Activated naive CD4-positive, alpha-beta T cell treated with Interleukin-2 at 50 U/mL for 16 hours (primary cell): Measurements from ENCODE around the gene RFX4.

Experiments used
- DNase-seq: peaks from one replicate; pipeline ENCODE4 v3.0.0-alpha.2; 2020

RFX4 gene

GRCh38 chr12:106582641-106583230, at the start of gene RFX4:
RFX4 (plus strand) TSS chr12:106583004; CDS start chr12:106583321, 317 bp downstream.
- DNase-seq = no peak

GRCh38 chr12:106541201-106541600, 41.6 kb upstream of the RFX4 start:
- no peak for DNase-seq

DNA sequence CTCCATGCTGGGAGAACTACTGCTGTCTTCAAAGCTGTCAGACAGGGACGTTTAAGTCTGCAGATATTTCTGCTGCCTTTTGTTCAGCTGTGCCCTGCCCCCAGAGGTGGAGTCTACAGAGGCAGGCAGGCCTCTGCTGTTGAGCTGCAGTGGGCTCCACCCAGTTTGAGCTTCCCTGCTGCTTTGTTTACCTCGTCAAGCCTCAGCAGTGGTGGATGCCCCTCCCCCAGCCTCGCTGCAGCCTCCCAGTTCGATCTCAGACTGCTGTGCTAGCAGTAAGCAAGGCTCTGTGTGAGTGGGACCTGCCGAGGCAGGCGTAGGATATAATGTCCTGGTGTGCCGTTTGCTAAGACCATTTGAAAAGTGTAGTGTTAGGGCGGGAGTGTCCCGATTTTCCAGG, 31.4 kb upstream of the RFX4 start:
- no peak for DNase-seq

GRCh38 chr12:106552228-106552627, 30.6 kb upstream of the RFX4 start:
- DNase-seq = no peak

- DNase-seq = no peak
Measured at GRCh38 chr12:106564678-106565329, 18.0 kb upstream of the RFX4 start.

- no peak for DNase-seq
Measured at GRCh38 chr12:106566771-106567170, 16.0 kb upstream of the RFX4 start.

- DNase-seq = no peak
Measured at GRCh38 chr12:106573239-106573638, 9.6 kb upstream of the RFX4 start.

DNA sequence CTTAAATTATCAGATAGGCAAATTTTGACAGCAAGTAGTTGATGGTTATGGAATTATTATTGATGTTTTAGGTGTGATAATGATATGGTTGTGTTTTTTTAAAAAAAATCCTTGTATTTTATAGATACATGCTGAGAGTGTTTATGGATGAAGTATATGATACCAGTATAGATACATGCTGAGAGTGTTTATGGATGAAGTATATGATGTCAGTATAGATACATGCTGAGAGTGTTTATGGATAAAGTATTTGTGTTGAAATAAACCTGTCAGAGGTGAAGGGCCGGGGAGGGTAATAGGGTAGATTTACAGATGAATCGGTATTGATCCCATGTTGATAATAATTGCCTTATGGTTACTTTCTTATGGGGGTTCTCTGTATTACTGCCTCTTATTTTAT, 6.0 kb upstream of the RFX4 start:
- no peak for DNase-seq

DNA sequence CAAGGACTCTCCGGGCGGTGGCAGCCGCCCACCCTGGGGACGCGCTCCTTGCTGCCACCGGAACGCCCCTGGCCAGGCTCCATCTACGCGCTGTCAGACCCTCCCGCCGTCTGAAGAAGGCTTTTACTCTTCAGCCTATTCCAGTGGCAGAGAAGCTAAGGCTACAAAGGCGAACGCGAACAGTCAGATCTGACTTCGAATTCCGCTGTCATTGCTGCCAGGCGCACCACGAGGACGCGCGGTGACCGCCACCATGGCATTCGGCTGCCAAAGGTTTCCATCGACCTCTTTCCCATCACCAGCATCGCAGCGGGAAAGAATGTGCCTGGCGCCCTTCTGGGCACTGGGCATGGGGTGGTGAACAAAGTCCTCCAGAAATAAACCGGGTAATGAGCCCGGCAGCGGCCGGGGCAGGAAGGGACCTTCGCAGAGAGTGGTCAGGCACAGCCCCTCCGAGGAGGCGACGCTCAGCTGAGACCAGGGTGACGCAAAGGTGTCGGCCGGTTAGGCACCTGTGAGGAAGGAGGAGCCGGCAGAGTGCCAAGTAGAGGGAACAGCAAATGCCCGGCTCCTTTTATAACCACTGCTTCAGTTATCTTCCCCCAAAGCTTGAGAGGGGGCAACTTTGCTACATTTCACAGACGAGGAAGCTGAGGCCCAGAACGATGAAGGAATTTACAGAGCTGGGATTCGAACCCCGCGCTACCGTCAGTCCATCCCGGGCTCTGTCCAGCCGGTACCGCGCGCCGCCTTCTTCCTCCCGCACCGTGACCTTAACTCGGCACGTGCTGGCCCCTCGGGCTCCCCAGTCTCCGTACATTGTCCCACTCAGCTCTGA, 1.9 kb upstream of the RFX4 start:
- DNase-seq = no peak

DNA sequence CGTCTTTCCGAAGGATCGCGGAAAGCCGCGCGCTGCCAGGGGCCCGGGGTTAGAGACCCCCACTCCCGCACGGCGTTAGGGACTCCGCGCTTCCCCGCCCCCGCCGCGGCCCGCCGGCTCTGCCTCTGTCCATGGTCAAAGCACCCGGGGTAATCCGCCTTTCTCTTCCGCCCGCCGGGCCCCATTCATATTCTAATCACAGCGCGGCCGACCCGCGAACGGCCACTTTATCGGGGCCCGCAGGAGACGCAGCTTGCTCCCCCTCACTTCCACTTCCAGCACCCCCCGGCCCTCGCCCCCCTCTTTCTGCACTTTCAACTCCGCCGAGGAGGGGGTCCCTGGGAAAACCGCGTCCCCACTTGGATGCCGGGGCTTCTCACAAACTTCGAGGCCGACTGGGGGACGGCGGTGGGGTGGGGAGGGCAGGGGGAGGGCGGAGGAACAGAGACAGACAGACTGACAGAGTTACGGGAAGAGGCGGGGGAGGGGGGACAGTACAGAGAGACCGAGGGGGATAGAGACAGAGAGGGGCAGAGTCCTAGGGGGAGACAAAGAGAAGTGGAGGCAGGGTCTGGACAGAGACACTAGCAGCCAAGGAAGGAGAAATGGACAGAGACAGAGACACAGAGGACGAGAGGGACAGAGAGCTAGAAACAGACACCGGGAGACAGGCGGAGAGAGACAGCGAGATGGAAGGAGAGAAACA, 1.1 kb upstream of the RFX4 start:
- no peak for DNase-seq

DNA sequence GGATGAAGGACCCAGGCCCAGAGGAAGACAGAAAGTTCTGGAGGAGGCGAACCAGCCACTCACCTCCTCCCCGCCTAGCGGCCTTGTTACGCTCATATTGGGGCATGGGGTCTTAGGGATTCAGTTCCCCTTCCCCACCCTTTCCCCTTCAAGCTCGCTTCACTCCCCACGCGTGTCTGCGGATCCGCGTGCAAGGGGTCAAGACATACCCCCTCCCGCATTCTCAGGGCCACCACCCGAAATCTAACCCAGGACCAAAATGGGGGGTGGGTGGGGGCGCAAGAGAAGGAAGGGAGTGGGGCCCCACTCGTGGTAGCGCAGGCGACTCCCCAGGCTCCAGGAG, 584 bp upstream of the RFX4 start:
- DNase-seq = no peak

DNA sequence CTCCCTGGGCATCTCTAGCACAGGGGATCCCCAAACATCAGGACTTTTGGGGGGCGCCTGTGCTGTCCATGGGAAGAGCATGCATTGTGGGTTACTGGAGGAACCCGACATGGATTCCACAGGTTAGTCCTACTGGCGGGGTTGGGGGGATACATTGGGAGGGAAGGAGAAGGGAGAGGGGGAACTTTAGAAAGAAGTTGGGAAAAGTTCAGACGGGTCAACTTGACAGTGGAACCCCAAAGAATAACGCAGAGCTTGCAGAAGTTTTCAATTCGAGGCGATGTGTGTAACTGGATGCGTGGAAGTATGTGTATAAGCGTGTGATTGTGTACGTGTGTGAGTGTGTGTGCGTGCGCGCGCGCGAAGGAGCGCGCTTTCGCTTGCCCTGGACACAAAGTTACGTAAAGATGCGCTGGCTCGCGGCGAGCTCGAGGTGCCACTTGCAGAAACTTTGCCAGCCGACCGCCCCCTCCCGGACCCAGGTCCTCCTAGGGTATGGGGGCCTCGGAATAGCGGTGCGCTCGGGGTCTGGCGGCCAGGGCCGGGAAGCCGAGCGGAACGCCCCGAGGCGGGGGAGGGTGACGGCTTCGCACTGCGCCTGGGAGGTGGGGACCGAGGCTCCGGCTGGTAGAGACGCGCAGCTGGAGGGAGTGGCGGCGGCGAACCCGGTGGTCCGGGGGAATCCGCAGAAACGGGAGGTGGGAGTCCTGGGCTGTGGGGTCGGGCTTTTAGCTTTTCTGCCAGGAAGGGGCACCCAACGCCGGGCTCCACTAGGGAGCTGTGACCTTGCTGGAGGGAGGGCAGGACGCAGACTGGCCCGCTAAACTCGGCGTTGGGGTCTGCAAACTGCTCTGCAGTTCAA, 669 bp downstream of the RFX4 start:
- no peak for DNase-seq

- DNase-seq = no peak
Measured at GRCh38 chr12:106584104-106585064, 1.6 kb downstream of the RFX4 start.

DNA sequence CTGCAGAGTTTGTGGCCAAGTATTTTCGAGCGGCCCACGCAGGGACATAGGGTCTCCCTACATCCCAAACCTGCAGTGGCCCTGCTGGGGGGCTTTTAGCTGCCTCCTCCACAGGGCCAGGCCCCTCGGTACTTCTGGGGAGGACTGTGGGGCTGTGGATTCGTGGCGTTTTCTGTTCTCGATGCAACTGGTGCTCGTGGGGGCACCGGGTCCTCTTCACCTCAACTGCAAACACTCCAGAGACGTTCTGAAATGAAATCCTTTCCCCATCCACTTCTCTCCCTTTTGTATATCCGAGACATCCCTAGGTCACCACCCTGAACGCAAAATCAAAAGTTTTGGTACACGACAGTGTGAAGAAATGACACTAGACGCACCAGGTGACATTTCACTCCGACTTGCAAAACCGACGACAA, 2.3 kb downstream of the RFX4 start:
- no peak for DNase-seq

GRCh38 chr12:106585521-106586277, 2.9 kb downstream of the RFX4 start:
- no peak for DNase-seq

GRCh38 chr12:106586278-106586802, 3.5 kb downstream of the RFX4 start:
- DNase-seq = no peak

- no peak for DNase-seq
Measured at GRCh38 chr12:106586803-106587684, 4.2 kb downstream of the RFX4 start.

- DNase-seq = no peak
Measured at GRCh38 chr12:106588771-106589170, 6.0 kb downstream of the RFX4 start.

- no peak for DNase-seq
Measured at GRCh38 chr12:106590601-106591000, 7.8 kb downstream of the RFX4 start.
